ENCODE data around the gene TMEM115. TPM values are rescaled to one million over a fixed set of nuclear protein-coding genes. Genes with fewer than 3 reads are reported as not detected.
A peak's percentile ranks its signal among the peaks of the same experiment; 100 is the strongest.

The TMEM115 gene
- total RNA-seq, 1 donor from 2014 or later, result 19.7 TPM

- TF ChIP-seq CTCF (IDR thresholded peaks at IDR 0.05; ENCODE audit: insufficient read depth, low read length, severe bottlenecking), result peak; percentile 18
- no peak overlapping the region for H3K4me3 ChIP-seq (ENCODE audit: low read depth, low read length)
- DNase-seq (ENCODE audit: low read depth) (no peak), FAIRE-seq (no peak)
- H3K36me3 ChIP-seq (ENCODE audit: control insufficient read depth, insufficient read depth, low read length), result no peaks in the 10 kb centered on the region
- peaks cover 6% of the 10 kb centered on the region for H3K27me3 ChIP-seq (ENCODE audit: control insufficient read depth, insufficient read depth, low read length)
Observed at GRCh38 chr3:50370594-50370993, 11.3 kb upstream of the TMEM115 start.

GRCh38 chr3:50369012-50369670, 9.8 kb upstream of the TMEM115 start:
- peaks cover 6% of the 10 kb centered on the region for H3K27me3 ChIP-seq (ENCODE audit: control insufficient read depth, insufficient read depth, low read length)
- DNase-seq (ENCODE audit: low read depth) (peak; percentile 67), FAIRE-seq (peak; percentile 64)
- TF ChIP-seq CTCF (IDR thresholded peaks at IDR 0.05; ENCODE audit: insufficient read depth, low read length, severe bottlenecking), result no peak
- no peaks in the 10 kb centered on the region for H3K36me3 ChIP-seq (ENCODE audit: control insufficient read depth, insufficient read depth, low read length)
- no peak overlapping the region for H3K4me3 ChIP-seq (ENCODE audit: low read depth, low read length)

GRCh38 chr3:50365842-50366220, 6.5 kb upstream of the TMEM115 start:
- DNase-seq (ENCODE audit: low read depth) (no peak), FAIRE-seq (no peak)
- H3K36me3 ChIP-seq (ENCODE audit: control insufficient read depth, insufficient read depth, low read length), result no peaks in the 10 kb centered on the region
- TF ChIP-seq CTCF (IDR thresholded peaks at IDR 0.05; ENCODE audit: insufficient read depth, low read length, severe bottlenecking), result no peak
- H3K4me3 ChIP-seq (ENCODE audit: low read depth, low read length), result peak overlapping the region; percentile 69
- H3K27me3 ChIP-seq (ENCODE audit: control insufficient read depth, insufficient read depth, low read length), result peaks cover 2% of the 10 kb centered on the region

- peak; percentile 19 for TF ChIP-seq CTCF (IDR thresholded peaks at IDR 0.05; ENCODE audit: insufficient read depth, low read length, severe bottlenecking)
- FAIRE-seq, result no peak
- no peaks in the 10 kb centered on the region for H3K36me3 ChIP-seq (ENCODE audit: control insufficient read depth, insufficient read depth, low read length)
- peak overlapping the region; percentile 69 for H3K4me3 ChIP-seq (ENCODE audit: low read depth, low read length)
- peaks cover 2% of the 10 kb centered on the region for H3K27me3 ChIP-seq (ENCODE audit: control insufficient read depth, insufficient read depth, low read length)
- peak; percentile 88 for DNase-seq (ENCODE audit: low read depth)
Observed at GRCh38 chr3:50365080-50365841, 5.9 kb upstream of the TMEM115 start.

GRCh38 chr3:50364573-50365079, 5.3 kb upstream of the TMEM115 start:
- no peaks in the 10 kb centered on the region for H3K36me3 ChIP-seq (ENCODE audit: control insufficient read depth, insufficient read depth, low read length)
- H3K4me3 ChIP-seq (ENCODE audit: low read depth, low read length), result peak overlapping the region; percentile 69
- DNase-seq (ENCODE audit: low read depth), result no peak
- no peak for FAIRE-seq
- peaks cover 2% of the 10 kb centered on the region for H3K27me3 ChIP-seq (ENCODE audit: control insufficient read depth, insufficient read depth, low read length)
- TF ChIP-seq CTCF (IDR thresholded peaks at IDR 0.05; ENCODE audit: insufficient read depth, low read length, severe bottlenecking), result no peak
